GM23338 (cell line): ENCODE results near the gene SMG9.

ENCODE experiments used
- CREB1 ChIP-seq: fragments of 250-450 bp; sonication (Bioruptor Pico); IDR thresholded peaks from 2 replicates; pipeline ENCODE4 v1.5.0; 2020; ENCODE audit warnings: low read depth, mild to moderate bottlenecking, moderate library complexity
- CTCF ChIP-seq, 2 experiments: fragments of 200-600 bp in 1 of 2; sonication (generic) in 1 of 2; conservative IDR thresholded peaks; 2 replicates each; pipeline versions ENCODE4 v1.5.1 to v1.6.1; 2016 to 2017; ENCODE audit warnings: antibody characterized with exemption in 2 of 2, low read depth in 2 of 2, mild to moderate bottlenecking in 2 of 2, moderate library complexity in 1 of 2
- ETS1 ChIP-seq: IDR thresholded peaks from 2 replicates; pipeline ENCODE4 v1.6.1; 2016; ENCODE audit warnings: antibody characterized with exemption
- EZH2 ChIP-seq: fragments of 200-600 bp; sonication (generic); IDR thresholded peaks from one replicate; pipeline ENCODE4 v1.8.0; 2017; ENCODE audit warnings: antibody characterized with exemption, mild to moderate bottlenecking, low read depth; ENCODE audit not compliant: unreplicated experiment
- EZH2phosphoT487 ChIP-seq: fragments of 200-600 bp; sonication (generic); IDR thresholded peaks from one replicate; pipeline ENCODE4 v1.8.1; 2018; ENCODE audit warnings: antibody characterized with exemption; ENCODE audit not compliant: unreplicated experiment
- JUNB ChIP-seq: IDR thresholded peaks from one replicate; pipeline ENCODE4 v1.6.1; 2016; ENCODE audit warnings: antibody characterized with exemption; ENCODE audit not compliant: unreplicated experiment
- NANOG ChIP-seq: IDR thresholded peaks from 2 replicates; pipeline ENCODE4 v1.6.1; 2016; ENCODE audit warnings: antibody characterized with exemption, borderline replicate concordance
- POLR2AphosphoS5 ChIP-seq: IDR thresholded peaks from 2 replicates; pipeline ENCODE4 v1.6.1; 2016; ENCODE audit warnings: antibody characterized with exemption, low read depth
- REST ChIP-seq: IDR thresholded peaks from one replicate; pipeline ENCODE4 v1.6.1; 2018; ENCODE audit warnings: antibody characterized with exemption; ENCODE audit not compliant: unreplicated experiment
- ZNF114 ChIP-seq: fragments of 250-450 bp; sonication (Bioruptor Pico); IDR thresholded peaks from 2 replicates; pipeline ENCODE4 v1.5.0; 2020; ENCODE audit warnings: mild to moderate bottlenecking, moderate library complexity

GRCh38 chr19:43778651-43779050 is 23.9 kb upstream of the SMG9 start:
- TF ChIP-seq CTCF (conservative IDR thresholded peaks at IDR 0.05; ENCODE audit: low read depth in 2 of 2): no peak
- no peak for TF ChIP-seq ZNF114 (CRISPR knock-in tag)
- TF ChIP-seq CREB1 (CRISPR knock-in tag): no peak
- TF ChIP-seq REST: no peak
- no peak for TF ChIP-seq POLR2AphosphoS5
- no peak for TF ChIP-seq EZH2
- no peak for TF ChIP-seq JUNB
- TF ChIP-seq EZH2phosphoT487: no peak
- no peak for TF ChIP-seq NANOG
- no peak for TF ChIP-seq ETS1
